ENCODE results near the gene RNF5. TPM values are rescaled to one million over a fixed set of nuclear protein-coding genes. Genes with fewer than 3 reads are reported as not detected.

RNF5 gene, protein sequence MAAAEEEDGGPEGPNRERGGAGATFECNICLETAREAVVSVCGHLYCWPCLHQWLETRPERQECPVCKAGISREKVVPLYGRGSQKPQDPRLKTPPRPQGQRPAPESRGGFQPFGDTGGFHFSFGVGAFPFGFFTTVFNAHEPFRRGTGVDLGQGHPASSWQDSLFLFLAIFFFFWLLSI
- 34.8 to 46.4 TPM (median 45.5 TPM) in 5 replicates for total RNA-seq (2022; extraction: Qiagen RNA extraction)

DNA sequence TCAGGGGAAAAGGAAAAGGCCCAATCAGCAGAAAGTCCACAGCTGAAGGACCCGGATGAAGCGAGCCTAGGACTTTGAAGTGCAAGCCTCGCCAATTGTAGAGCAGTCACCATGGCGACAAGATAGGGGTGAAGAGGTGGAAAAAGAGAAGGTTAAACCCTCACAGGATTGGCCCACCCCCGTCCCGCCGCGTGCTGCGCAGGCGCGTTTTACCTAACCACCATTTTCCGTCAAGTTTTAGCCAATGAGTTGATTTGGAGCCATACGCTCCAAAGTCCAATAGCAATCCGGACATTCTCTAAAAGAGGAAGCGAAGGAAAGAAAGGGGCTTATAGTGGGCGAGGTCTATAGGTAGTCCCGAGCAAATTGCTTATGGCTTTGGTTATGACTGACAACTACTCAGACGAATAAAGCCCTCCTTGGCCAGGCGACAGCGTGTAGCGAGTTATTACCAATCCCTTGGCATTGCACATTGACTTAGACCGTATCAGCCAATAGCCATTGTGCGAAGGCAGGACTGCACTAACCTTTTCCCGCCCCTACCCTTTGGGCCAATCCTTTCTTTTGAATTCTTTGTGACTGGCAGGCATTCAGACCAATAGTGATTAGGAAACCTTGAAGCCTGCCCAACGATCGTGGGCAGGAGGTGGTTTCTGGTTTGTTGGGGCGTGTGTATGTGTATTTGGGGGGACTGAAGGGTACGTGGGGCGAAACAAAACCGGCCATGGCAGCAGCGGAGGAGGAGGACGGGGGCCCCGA, at the start of gene RNF5:
Gene RNF5, plus strand, starts transcription at position 618 of the 759 bp plus-strand sequence. Its CDS starts 107 bp downstream, at position 725.

DNA sequence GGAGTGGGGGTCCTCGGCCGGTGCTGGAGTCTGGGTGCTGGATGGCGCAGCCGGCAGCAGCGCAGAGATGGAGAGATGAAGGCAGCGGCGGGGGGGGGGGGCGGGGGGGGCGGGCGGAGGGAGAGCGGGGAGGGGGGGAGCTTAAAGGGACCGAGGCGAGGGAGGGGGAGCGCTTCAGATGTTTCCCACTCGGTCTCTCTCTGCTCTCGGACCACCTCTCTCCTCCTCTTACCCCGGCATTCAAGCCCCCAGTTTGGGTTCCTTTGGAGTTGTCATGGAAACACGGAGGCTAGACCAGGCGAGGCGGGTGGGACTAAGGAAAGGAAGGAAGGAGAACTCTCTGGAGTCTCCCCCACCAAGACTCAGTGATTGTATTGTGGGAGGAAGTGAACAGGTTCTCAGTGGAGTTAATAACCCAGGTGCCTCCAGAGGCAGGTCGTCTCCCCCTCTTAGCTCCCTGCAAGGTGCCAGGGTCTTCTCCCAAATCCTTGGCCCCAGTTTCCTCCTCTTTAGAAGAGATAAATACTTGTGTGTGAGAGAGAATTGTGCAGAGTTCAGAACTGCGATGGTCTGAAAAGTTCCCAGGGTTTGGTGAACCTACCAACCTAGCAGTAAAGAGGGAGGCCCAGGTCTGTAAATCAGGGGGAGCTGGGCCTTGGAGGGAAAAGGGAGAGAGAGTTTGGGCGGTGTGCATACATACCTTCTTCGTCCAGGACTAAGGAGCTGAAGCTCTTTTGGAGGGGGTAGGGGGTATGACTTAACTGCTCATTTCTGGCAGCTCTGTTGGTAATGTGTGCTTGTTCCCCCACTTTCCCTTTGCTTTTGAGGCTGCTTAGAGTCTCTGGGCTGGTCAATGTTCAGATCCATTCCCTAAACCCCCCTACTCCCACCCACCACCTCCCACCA, 26.1 kb upstream of the RNF5 start, which contains the start of gene PRRT1:
Gene PRRT1, minus strand, starts transcription at position 77 of the 906 bp plus-strand sequence. CDS start 112 bp downstream, outside the sequence.

DNA sequence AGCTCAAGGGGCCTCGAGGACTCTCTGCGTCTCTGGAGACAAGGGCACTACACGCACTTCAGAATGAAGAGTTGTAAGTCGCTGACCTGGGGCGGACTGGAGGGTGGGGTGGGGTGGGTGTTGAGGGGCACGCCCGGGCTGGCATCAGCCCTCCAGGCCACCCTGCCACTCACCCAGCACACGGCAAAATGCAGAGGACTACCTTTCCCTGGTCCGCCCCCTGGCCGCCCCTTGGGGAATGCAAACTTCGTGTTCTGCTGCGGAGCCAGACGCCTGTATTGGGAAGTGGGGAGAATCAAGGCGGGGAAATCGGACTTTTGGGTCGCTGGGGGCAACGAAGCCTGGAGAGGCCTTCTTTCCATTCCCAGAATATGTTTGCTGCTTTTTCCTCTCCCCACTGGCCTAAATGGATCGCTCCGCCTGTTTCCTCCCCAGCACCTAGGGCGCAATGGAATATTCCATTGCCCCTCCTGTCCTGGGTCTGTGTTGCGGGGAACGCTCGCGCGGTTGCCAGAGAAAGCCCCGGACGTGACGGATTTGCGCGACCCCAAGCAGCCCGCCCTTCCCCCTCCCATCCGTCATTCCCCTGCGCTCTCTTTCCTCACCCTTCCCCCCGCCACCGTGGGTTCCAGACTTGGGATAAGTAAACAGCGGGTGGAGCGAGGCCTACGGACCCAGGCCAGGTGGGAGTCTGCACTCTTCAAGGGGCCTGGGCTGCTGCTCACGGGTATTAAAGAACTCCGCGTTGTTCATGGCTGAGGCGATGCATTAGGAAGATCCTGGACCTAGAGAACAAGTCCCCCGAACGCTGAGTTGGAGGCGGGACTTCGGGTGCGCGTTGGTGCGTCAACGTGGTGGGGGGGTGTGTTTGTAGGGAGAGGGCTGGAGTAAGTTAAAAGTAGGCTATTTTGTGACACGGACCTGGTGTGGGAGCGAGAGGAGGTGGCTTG, 24.4 kb upstream of the RNF5 start, which contains the start of gene PPT2:
Gene PPT2, plus strand, starts transcription at position 578 of the 950 bp plus-strand sequence. CDS start 454 bp downstream, outside the sequence.

DNA sequence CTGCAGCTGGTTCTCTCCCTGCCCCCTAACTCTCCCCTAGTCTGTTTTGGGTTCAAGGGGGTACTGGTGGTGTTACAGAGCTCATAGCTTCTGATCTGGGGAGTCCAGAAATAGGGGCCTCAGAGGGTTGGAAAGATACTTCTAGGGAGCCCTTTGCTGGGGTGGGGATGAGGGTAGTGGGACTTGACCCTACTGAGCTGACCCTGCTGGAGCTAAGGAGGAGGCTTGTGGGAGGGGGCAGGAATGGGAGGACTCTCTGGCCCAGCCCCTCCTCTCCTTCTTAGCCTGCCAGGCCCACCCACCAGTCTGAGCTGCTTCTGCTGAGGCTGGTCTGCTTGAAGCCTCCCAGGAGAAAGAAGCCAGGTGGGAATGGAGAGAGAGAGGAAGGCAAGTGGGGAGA, 13.9 kb upstream of the RNF5 start, which contains the start of gene EGFL8:
Gene EGFL8, plus strand, starts transcription at position 301 of the 400 bp plus-strand sequence. CDS start 1,571 bp downstream, outside the sequence.

DNA sequence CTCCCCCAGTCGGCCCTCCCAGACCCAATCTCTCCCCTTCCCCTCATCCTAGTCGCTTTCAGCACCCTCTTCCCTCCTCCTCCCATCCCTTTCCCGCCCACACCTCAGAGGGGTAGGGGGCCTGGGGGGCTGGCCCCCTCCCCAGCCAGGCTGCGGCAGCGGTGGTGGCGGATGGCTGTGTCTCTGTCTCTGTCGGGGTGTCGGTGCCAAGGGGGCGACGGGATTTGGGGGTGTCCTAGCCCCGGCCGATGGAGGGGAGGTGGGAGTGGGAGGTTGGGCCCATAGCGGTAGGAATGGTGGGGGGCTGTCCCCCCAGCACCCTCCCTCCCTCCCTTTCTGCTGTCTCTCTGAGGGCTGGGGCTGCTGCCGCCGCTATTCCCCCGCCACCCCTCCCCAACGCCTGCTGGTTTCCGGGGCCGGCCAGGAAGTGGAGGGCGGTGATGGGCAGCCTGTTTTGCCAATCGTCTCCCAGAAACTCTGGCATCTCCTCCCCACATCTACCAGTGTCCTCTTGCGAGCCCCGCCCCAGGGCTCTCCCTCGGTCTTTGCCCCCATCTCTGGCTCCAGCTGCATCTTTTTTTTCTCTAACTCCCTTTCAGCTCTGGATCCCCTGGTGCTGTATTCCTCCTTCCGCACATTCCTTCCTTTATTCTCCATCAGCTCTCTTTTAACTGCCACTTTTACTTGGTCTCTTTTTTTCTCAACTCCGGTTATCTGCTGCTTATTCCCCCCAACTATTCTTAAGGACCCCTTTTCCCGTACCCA, 2.3 kb upstream of the RNF5 start, which contains the start of gene AGPAT1:
Gene AGPAT1, minus strand, starts transcription at position 374 of the 765 bp plus-strand sequence. CDS start 4,588 bp downstream, outside the sequence.

DNA sequence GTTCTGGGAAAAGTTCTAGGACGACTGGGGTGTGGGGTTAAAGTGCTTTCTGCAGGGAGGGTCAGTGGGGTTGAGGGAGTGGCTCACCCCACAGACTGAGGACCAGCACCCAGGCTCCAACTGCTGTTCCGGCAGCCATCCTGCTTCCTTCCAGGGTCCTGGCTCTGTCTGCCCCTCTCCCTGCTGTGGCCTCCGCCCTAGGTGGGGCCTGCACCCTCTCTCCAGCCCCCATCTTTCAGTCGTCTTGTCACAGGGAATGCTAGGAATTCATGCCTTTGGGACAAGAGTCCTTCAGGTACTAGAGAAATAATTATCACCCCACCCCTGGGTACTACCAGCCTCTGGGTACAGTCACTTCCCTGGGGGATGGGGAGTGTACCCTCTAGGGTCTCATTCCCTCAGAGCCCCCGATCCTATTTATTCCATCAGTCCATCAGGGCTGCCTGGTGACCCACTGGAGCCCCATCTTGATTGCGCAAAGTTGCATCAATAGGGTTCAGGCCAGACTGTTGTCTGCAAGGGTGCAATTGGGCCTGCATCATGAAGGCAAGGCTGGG, 6.0 kb downstream of the RNF5 start, which contains the start of gene AGER:
Gene AGER, minus strand, starts transcription at position 170 of the 557 bp plus-strand sequence. Its CDS starts 31 bp downstream, at position 139.

DNA sequence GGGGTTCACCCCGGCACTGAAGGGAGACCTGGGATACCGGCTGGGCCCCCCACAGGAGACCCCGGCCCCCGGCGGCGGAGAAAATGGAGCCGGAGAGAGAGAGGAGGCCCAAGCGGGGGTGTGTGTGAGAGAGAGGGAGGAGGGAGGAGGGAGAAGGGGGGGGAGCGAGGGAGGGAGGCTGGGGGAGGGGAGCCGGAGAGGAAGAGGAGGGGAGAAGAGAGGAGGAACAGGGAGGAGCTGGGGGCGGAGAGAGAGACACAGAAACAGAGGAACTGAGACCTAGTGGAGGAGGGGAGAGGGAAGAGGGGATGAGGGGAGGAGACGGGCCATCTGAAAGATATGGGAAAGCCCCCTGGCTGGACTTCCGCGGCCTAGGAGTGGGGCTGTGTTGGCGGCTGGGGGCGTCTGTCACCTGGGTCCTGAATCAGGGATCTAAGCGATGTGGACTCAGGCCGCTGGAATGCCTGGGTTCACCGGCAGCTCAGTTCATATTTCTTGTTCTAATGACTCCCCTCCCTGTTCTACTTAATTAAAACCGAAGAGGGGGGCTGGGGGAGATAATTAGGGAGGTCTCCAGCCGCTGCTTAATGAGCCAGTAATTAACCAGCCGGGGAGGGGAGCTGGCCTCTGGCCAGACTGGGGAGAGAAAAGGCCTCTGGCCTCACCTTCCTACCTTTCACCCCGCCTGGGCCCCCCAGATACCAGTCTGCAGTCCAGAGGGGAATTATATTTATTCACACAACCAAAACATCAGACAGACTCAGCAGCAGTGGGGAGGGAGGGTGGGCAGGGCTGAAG, 12.0 kb downstream of the RNF5 start, which contains the start of gene PBX2:
Gene PBX2, minus strand, starts transcription at position 149 of the 798 bp plus-strand sequence. CDS start 287 bp downstream, outside the sequence.

DNA sequence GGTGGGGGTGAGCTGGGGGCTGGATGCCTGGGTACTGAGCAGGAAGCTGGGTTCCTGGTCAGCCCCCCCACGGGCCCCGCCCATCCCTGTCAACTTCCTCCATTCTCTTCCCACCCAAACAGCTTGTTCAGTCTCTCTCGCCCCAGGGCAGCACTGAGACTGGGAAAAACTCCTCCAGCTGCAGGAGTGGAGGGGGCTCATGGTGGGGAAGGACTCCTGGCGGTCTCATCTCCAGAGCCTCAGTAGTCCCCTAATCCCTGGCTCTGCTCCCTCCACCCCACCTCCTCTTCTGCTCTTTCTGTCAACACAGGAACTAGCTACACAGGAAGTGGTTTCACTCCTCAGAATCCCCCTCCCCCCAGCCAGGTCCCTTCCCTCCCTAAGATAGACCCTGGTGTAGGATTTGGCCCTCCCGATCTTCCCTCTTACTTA, 14.4 kb downstream of the RNF5 start, which contains the start of gene GPSM3:
Gene GPSM3, minus strand, starts transcription at position 36 of the 432 bp plus-strand sequence. CDS start 130 bp downstream, outside the sequence.

DNA sequence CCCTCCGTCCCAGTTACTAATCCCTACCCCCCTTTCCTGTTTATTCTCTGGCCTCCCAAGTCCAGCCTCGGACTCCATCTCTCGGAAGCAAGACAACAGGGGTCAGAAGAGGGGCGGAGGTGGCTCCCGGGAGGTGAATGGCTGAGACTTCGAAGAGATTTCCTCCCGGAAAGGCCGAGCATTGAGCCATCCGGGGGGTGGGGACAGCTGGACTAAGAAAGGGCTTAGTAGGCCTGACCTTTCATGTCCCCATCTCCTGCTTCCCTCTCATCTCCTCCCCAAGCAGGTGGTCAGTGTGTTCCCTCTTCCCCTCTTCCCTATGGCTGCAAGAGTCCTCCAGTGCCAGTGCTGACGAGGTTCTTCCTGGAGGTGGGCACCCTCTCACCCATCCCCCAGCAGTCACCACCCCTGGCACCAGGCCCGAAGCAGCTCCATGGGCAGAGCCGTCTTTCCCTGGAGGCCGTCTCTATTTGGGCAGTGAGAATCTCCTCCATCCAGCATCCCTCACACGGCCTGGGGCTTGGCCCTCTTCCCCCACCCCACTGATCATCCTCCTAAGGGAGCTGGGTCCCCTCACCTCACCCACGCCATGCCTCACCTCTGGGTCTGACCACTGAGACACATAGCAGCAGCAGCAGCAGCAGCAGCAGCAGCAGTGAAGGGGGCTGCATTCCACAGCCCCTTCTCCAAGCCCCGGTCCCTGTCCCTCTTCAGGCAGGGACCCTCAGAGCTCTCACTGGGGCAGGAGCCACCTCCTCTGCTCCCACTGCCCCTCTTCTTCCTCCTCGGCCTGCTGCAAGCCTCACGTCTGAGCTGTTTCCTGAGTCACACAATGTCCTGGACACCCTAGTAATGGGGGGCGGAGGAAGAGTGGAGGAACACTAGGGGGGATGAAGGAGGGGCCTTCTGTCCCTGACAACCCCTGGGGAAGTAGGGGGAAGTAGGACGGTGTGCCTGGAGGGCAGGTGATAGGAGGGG, 45.3 kb downstream of the RNF5 start, which contains the start of gene NOTCH4:
Gene NOTCH4, minus strand, starts transcription at position 810 of the 978 bp plus-strand sequence. Its CDS starts 139 bp downstream, at position 671.

Other genes with a start within 250 kb of the RNF5 start
- 1.3 to 3.0 TPM (median 2.0 TPM) in 5 replicates for gene CFB, start 232.3 kb upstream of the RNF5 start, total RNA-seq (2022; extraction: Qiagen RNA extraction)
- gene NELFE, start 219.4 kb upstream of the RNF5 start, total RNA-seq (2022; extraction: Qiagen RNA extraction): 73.0 to 92.7 TPM (median 76.9 TPM) in 5 replicates
- 19.9 to 23.7 TPM (median 22.8 TPM) in 5 replicates for gene SKIC2, start 219.2 kb upstream of the RNF5 start, total RNA-seq (2022; extraction: Qiagen RNA extraction)
- 11.1 to 13.8 TPM (median 11.8 TPM) in 5 replicates for gene DXO, start 206.3 kb upstream of the RNF5 start, total RNA-seq (2022; extraction: Qiagen RNA extraction)
- 0.80 to 1.1 TPM (median 0.93 TPM) in 5 replicates for gene C4A, start 196.3 kb upstream of the RNF5 start, total RNA-seq (2022; extraction: Qiagen RNA extraction)
- gene C4B, start 163.6 kb upstream of the RNF5 start, total RNA-seq (2022; extraction: Qiagen RNA extraction): 0.58 to 1.2 TPM (median 0.96 TPM) in 5 replicates
- gene CYP21A2, start 140.0 kb upstream of the RNF5 start, total RNA-seq (2022; extraction: Qiagen RNA extraction): 0.06 TPM in 1 of 5 replicates, not detected in the others
- gene TNXB, start 69.1 kb upstream of the RNF5 start, total RNA-seq (2022; extraction: Qiagen RNA extraction): 0.48 to 0.71 TPM (median 0.56 TPM) in 5 replicates
- gene ATF6B, start 50.2 kb upstream of the RNF5 start, total RNA-seq (2022; extraction: Qiagen RNA extraction): 27.8 to 35.4 TPM (median 34.3 TPM) in 5 replicates
- gene FKBPL, start 48.1 kb upstream of the RNF5 start, total RNA-seq (2022; extraction: Qiagen RNA extraction): 6.0 to 7.8 TPM (median 6.8 TPM) in 5 replicates
- 0.47 to 0.82 TPM (median 0.61 TPM) in 5 replicates for gene PRRT1, start 26.5 kb upstream of the RNF5 start, total RNA-seq (2022; extraction: Qiagen RNA extraction)
- gene PPT2, start 24.3 kb upstream of the RNF5 start, total RNA-seq (2022; extraction: Qiagen RNA extraction): 7.8 to 8.8 TPM (median 8.5 TPM) in 5 replicates
- gene EGFL8, start 13.8 kb upstream of the RNF5 start, total RNA-seq (2022; extraction: Qiagen RNA extraction): 0.56 to 1.9 TPM (median 1.9 TPM) in 5 replicates
- gene AGPAT1, start 2.3 kb upstream of the RNF5 start, total RNA-seq (2022; extraction: Qiagen RNA extraction): 35.3 to 43.1 TPM (median 42.4 TPM) in 5 replicates
- 1.1 to 2.0 TPM (median 1.7 TPM) in 5 replicates for gene AGER, start 5.8 kb downstream of the RNF5 start, total RNA-seq (2022; extraction: Qiagen RNA extraction)
- gene PBX2, start 11.8 kb downstream of the RNF5 start, total RNA-seq (2022; extraction: Qiagen RNA extraction): 14.1 to 17.3 TPM (median 15.9 TPM) in 5 replicates
- gene GPSM3, start 14.2 kb downstream of the RNF5 start, total RNA-seq (2022; extraction: Qiagen RNA extraction): 0.34 to 0.40 TPM (median 0.35 TPM) in 5 replicates
- 0.60 to 0.95 TPM (median 0.81 TPM) in 5 replicates for gene NOTCH4, start 45.7 kb downstream of the RNF5 start, total RNA-seq (2022; extraction: Qiagen RNA extraction)
- not detected in 5 replicates for gene TSBP1, start 193.5 kb downstream of the RNF5 start, total RNA-seq (2022; extraction: Qiagen RNA extraction)
- not detected in 5 replicates for gene BTNL2, start 228.8 kb downstream of the RNF5 start, total RNA-seq (2022; extraction: Qiagen RNA extraction)